GM12878 (cell line): ENCODE results near the gene IRF9. TPM values are rescaled to one million over a fixed set of nuclear protein-coding genes. Genes with fewer than 3 reads are reported as not detected.
A peak's percentile ranks its signal among the peaks of the same experiment; 100 is the strongest.

Experiments
- ATAC-seq: fragments of 200-7000 bp; cut with Tn5 transposase; 3 replicates; pipeline ENCODE4 v1.9.1; 2020; ENCODE audit warnings: mild to moderate bottlenecking, moderate library complexity
- BruUV-seq: library from RNA; stranded (reverse); fragments of 400-500 nt; replicated peaks from 2 replicates; lab custom pipeline; 2021; lab: Mats Ljungman, UMichigan
- CTCF ChIA-PET: fragments of 300-600 bp; sonication (Branson Sonifier 250); formaldehyde crosslinking; extraction: SDS; loops from one replicate; lab custom pipeline; 2021; ENCODE audit warnings: inconsistent platforms; lab: Yijun Ruan, JAX
- POLR2A ChIA-PET: fragments of 350-600 bp; formaldehyde crosslinking; extraction: SDS; loops from one replicate; lab custom pipeline; 2021; ENCODE audit warnings: inconsistent platforms; lab: Charles Lee
- RAD21 ChIA-PET: fragments of 300-600 bp; sonication (Branson Sonifier 250); formaldehyde crosslinking; loops from one replicate; lab custom pipeline; 2023; ENCODE audit warnings: antibody characterized with exemption; ENCODE audit not compliant: unreplicated experiment; lab: Charles Lee
- SMC1A ChIA-PET: fragments of 300-600 bp; sonication (Branson Sonifier 250); formaldehyde crosslinking; loops from one replicate; lab custom pipeline; 2023; ENCODE audit not compliant: unreplicated experiment, uncharacterized antibody; lab: Charles Lee
- DNase-seq: peaks from one replicate; pipeline ENCODE4 v3.0.0-alpha.2; 2011; ENCODE audit warnings: low read depth, low spot score
- FAIRE-seq: peaks from 3 replicates; lab custom pipeline; 2011; peaks lifted over from hg19 to GRCh38; lab: Jason Lieb, UNC
- H2AFZ ChIP-seq: 2 replicates; pipeline ENCODE4 v1.6.0; 2011; ENCODE audit warnings: low read depth, low read length, control low read depth; ENCODE audit not compliant: control insufficient read depth
- H3K27ac ChIP-seq: 2 replicates; pipeline ENCODE4 v1.5.1; 2011; ENCODE audit warnings: control low read depth; ENCODE audit not compliant: control insufficient read depth, insufficient read depth
- H3K27me3 ChIP-seq, 2 experiments: replicated peaks in 1 of 2; 2 replicates each; pipeline versions ENCODE4 v1.6.0 to v1.6.1; 2011; ENCODE audit warnings: low read length in 1 of 2; ENCODE audit not compliant: control insufficient read depth in 2 of 2, insufficient read depth in 2 of 2
- H3K36me3 ChIP-seq, 2 experiments: 2 replicates each; pipeline ENCODE4 v1.5.1; 2011; ENCODE audit warnings: low read length in 1 of 2; ENCODE audit not compliant: control insufficient read depth in 2 of 2, insufficient read depth in 2 of 2
- H3K4me1 ChIP-seq: 2 replicates; pipeline ENCODE4 v1.6.1; 2011; ENCODE audit warnings: mild to moderate bottlenecking, low read length, moderate library complexity, mixed read lengths; ENCODE audit not compliant: control insufficient read depth, insufficient read depth
- H3K4me2 ChIP-seq: 2 replicates; pipeline ENCODE4 v1.6.0; 2011; ENCODE audit warnings: control low read depth; ENCODE audit not compliant: control insufficient read depth, insufficient read depth
- H3K4me3 ChIP-seq: fragments of 200-600 bp; sonication (generic); 2 replicates; pipeline ENCODE4 v1.5.1; 2016
- H3K79me2 ChIP-seq: 2 replicates; pipeline ENCODE4 v1.6.0; 2011; ENCODE audit warnings: low read length; ENCODE audit not compliant: control insufficient read depth, insufficient read depth
- H3K9ac ChIP-seq: 2 replicates; pipeline ENCODE4 v1.8.0; 2011; ENCODE audit warnings: low read length, control low read depth, mixed read lengths; ENCODE audit not compliant: control insufficient read depth, insufficient read depth
- H3K9me3 ChIP-seq: replicated peaks from 3 replicates; pipeline ENCODE4 v1.5.1; 2011; ENCODE audit warnings: mild to moderate bottlenecking, low read length; ENCODE audit not compliant: control insufficient read depth, insufficient read depth
- H4K20me1 ChIP-seq: 2 replicates; pipeline ENCODE4 v1.6.0; 2011; ENCODE audit not compliant: control insufficient read depth, insufficient read depth
- ATF7 ChIP-seq: fragments of 450-650 bp; IDR thresholded peaks from 2 replicates; pipeline ENCODE4 v1.6.1; 2016; ENCODE audit warnings: low read depth, mild to moderate bottlenecking
- CBX3 ChIP-seq: fragments of 200-600 bp; sonication (generic); IDR thresholded peaks from 2 replicates; pipeline ENCODE4 v1.6.1; 2016; ENCODE audit warnings: low read depth, borderline replicate concordance
- EED ChIP-seq: sonication (generic); IDR thresholded peaks from 2 replicates; pipeline ENCODE4 v1.6.1; 2016; ENCODE audit warnings: antibody characterized with exemption, low read depth
- EZH2 ChIP-seq: IDR thresholded peaks from 2 replicates; pipeline ENCODE4 v1.6.1; 2012; ENCODE audit warnings: low read depth, mild to moderate bottlenecking, control low read depth, inconsistent platforms, low read length, borderline replicate concordance; ENCODE audit not compliant: control insufficient read depth
- FOS ChIP-seq: IDR thresholded peaks from 3 replicates; pipeline ENCODE4 v1.6.1; 2011; ENCODE audit warnings: borderline replicate concordance; ENCODE audit not compliant: insufficient read length; ENCODE audit errors: extremely low read depth
- HDAC2 ChIP-seq: fragments of 200-600 bp; sonication (generic); IDR thresholded peaks from 2 replicates; pipeline ENCODE4 v1.6.1; 2017
- IKZF2 ChIP-seq, 2 experiments: fragments of 450-650 bp; IDR thresholded peaks; 2 replicates each; pipeline ENCODE4 v1.6.1; 2017; ENCODE audit warnings: mild to moderate bottlenecking in 2 of 2, moderate library complexity in 2 of 2
- KAT2A ChIP-seq: conservative IDR thresholded peaks from 2 replicates; pipeline ENCODE4 v1.6.1; 2011; ENCODE audit warnings: low read depth, low read length; ENCODE audit not compliant: control insufficient read depth
- RBBP5 ChIP-seq: fragments of 200-600 bp; sonication (generic); conservative IDR thresholded peaks from 2 replicates; pipeline ENCODE4 v1.6.1; 2016
- TBL1XR1 ChIP-seq: IDR thresholded peaks from 2 replicates; pipeline ENCODE4 v1.6.1; 2012; ENCODE audit warnings: low read depth, low read length, improper control_type of control experiment
- ZNF207 ChIP-seq: fragments of 450-650 bp; IDR thresholded peaks from 2 replicates; pipeline ENCODE4 v1.6.1; 2014; ENCODE audit warnings: antibody characterized with exemption, mild to moderate bottlenecking, borderline replicate concordance
- ZNF24 ChIP-seq: fragments of 450-650 bp; IDR thresholded peaks from 2 replicates; pipeline ENCODE4 v1.6.1; 2017; ENCODE audit warnings: antibody characterized with exemption, mild to moderate bottlenecking
- ZZZ3 ChIP-seq: IDR thresholded peaks from 2 replicates; pipeline ENCODE4 v1.6.1; 2011; ENCODE audit warnings: low read depth; ENCODE audit not compliant: control insufficient read depth, insufficient read length
- WGBS: methylation state at CpG from one replicate; pipeline ENCODE4 v1.1.6; 2016; ENCODE audit warnings: low lambda C conversion rate; ENCODE audit not compliant: insufficient replicate concordance, insufficient coverage; ENCODE audit errors: missing lambda C conversion rate; 5-methylcytosine and 5-hydroxymethylcytosine counted together
- in situ Hi-C: fragments of 300-500 bp; cut with MboI; formaldehyde crosslinking; loops from 9 replicates; pipeline ENCODE4 v1.14.3; 2018; ENCODE audit warnings: mixed read lengths
- intact Hi-C: fragments of 100-400 bp; cut with micrococcal nuclease; formaldehyde crosslinking; loops from one replicate; pipeline ENCODE4 v1.14.2; 2022; ENCODE audit not compliant: unreplicated experiment
- polyA plus RNA-seq, 11 experiments: library from polyadenylated mRNA; depleted of rRNA in 4 of 11; unstranded in 6 of 11; stranded (reverse) in 5 of 11; fragments of >200 nt; fragmentation: Nextera tagmentation in 4 of 11; fragmentation: Illumina TruSeq in 1 of 11; extraction: Ambion mirVana in 4 of 11; extraction: Trizol in 1 of 11; gene quantifications; 1 replicate in 1 of 11; 2 replicates in 10 of 11; pipeline versions ENCODE4 v1.2.1 to v1.2.3, GENCODE V29; 2011 to 2016; ENCODE audit warnings: inconsistent platforms in 2 of 11, missing spikeins in 2 of 11, low read depth in 1 of 11
- total RNA-seq, 4 experiments: library from RNA; depleted of rRNA in 3 of 4; stranded (reverse); fragments of >200 nt in 3 of 4; fragmentation: Illumina TruSeq in 1 of 4; extraction: Trizol in 1 of 4; gene quantifications; 2 replicates each; pipeline versions ENCODE4 v1.2.1 to v1.2.3, GENCODE V29; 2013 to 2021
- TF ChIP-seq, protein P1 (sequence below): fragments of 450-650 bp; IDR thresholded peaks from 2 replicates; pipeline ENCODE4 v1.6.1; 2017; ENCODE audit warnings: antibody characterized with exemption, mild to moderate bottlenecking, moderate library complexity
- TF ChIP-seq, protein P2 (sequence below): fragments of 450-650 bp; IDR thresholded peaks from 2 replicates; pipeline ENCODE4 v1.6.1; 2016; ENCODE audit warnings: mild to moderate bottlenecking
- TF ChIP-seq, protein P3 (sequence below): fragments of 450-650 bp; IDR thresholded peaks from 2 replicates; pipeline ENCODE4 v1.6.1; 2017; ENCODE audit warnings: low read depth, mild to moderate bottlenecking, moderate library complexity

IRF9 gene
- total and polyA plus RNA-seq, 10 of the 15 experiments (the other 5 are each of a cell fraction or from before 2014, with no cell fraction given), result 47.6 to 234 (median 148) TPM

DNA sequence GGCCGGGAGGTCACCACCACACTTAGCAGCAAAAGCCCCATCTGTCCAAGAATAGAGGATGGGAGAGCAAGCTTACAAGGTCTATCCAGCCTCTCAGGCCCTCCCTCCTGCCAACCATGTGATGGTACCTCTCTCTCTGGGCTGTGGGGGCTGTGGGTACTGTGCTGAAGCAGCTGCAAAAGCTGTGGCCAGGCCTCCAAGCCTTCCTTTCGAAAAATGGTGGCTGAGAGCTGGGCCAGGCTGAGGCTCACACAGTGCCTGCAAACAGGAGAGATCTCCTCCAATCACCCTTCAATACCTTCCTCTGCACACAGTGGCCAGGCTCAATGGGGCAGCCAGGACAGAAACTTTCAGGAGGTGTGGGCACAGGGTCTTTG is 26.5 kb downstream of the IRF9 start:
- peak overlapping the region; percentile 79 for H3K4me3 ChIP-seq
- no peak for ATAC-seq
- FAIRE-seq, result no peak
- WGBS, result 55% methylated on average over 2 of the region's 2 CpGs
- in situ Hi-C loops, result no loop called here
- H3K4me1 ChIP-seq, result 0 out of 2 replicates have a peak, but pooled peaks cover 4% of the 10 kb centered on the region
- H3K27me3 ChIP-seq, result no peaks in the 10 kb centered on the region
- ChIA-PET SMC1A (interaction anchor here (1.6 kb wide), 1 partner anchor 84 kb away, joined by 3 read pairs; the partner anchor contains the start of gene RABGGTA), POLR2A (interaction anchor here (1.0 to 3.0 kb wide), 4 partner anchors 8 to 55 kb away, joined by 3 to 28 read pairs (median 13); partner anchors contain the start of genes CHMP4A, IRF9, TINF2 and TM9SF1), CTCF (interaction anchor here (0.8 to 2.0 kb wide), 4 partner anchors 26 to 121 kb away, joined by 3 to 9 read pairs (median 3); partner anchors contain the start of genes CHMP4A, CIDEB and IRF9), RAD21 (interaction anchor here (1.1 to 2.8 kb wide), 3 partner anchors 27 to 110 kb away, joined by 3 to 13 read pairs (median 9); partner anchors contain the start of gene IRF9)
- no peak for DNase-seq
- peak overlapping the region; percentile 78 for H3K4me2 ChIP-seq
- intact Hi-C loops, result no loop called here
- no TSS peak for BruUV-seq
- H3K79me2 ChIP-seq, result peaks cover 20% of the 10 kb centered on the region
- peaks cover 15 to 24% of the 10 kb centered on the region in 2 experiments for H3K36me3 ChIP-seq
- no peaks in the 10 kb centered on the region for H3K9me3 ChIP-seq
- peak overlapping the region; percentile 69 for H3K9ac ChIP-seq
- H3K27ac ChIP-seq, result no peak overlapping the region
- H4K20me1 ChIP-seq, result no peaks in the 10 kb centered on the region
- no peak overlapping the region for H2AFZ ChIP-seq
- TF ChIP-seq, protein P1, sequence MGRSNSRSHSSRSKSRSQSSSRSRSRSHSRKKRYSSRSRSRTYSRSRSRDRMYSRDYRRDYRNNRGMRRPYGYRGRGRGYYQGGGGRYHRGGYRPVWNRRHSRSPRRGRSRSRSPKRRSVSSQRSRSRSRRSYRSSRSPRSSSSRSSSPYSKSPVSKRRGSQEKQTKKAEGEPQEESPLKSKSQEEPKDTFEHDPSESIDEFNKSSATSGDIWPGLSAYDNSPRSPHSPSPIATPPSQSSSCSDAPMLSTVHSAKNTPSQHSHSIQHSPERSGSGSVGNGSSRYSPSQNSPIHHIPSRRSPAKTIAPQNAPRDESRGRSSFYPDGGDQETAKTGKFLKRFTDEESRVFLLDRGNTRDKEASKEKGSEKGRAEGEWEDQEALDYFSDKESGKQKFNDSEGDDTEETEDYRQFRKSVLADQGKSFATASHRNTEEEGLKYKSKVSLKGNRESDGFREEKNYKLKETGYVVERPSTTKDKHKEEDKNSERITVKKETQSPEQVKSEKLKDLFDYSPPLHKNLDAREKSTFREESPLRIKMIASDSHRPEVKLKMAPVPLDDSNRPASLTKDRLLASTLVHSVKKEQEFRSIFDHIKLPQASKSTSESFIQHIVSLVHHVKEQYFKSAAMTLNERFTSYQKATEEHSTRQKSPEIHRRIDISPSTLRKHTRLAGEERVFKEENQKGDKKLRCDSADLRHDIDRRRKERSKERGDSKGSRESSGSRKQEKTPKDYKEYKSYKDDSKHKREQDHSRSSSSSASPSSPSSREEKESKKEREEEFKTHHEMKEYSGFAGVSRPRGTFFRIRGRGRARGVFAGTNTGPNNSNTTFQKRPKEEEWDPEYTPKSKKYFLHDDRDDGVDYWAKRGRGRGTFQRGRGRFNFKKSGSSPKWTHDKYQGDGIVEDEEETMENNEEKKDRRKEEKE, result no peak
- TF ChIP-seq ZNF24, result no peak
- no peak for TF ChIP-seq FOS
- TF ChIP-seq HDAC2, result no peak
- no peak for TF ChIP-seq EZH2
- TF ChIP-seq, protein P2, sequence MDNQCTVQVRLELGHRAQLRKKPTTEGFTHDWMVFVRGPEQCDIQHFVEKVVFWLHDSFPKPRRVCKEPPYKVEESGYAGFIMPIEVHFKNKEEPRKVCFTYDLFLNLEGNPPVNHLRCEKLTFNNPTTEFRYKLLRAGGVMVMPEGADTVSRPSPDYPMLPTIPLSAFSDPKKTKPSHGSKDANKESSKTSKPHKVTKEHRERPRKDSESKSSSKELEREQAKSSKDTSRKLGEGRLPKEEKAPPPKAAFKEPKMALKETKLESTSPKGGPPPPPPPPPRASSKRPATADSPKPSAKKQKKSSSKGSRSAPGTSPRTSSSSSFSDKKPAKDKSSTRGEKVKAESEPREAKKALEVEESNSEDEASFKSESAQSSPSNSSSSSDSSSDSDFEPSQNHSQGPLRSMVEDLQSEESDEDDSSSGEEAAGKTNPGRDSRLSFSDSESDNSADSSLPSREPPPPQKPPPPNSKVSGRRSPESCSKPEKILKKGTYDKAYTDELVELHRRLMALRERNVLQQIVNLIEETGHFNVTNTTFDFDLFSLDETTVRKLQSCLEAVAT, result no peak
- TF ChIP-seq ZNF207, result no peak
- TF ChIP-seq KAT2A, result no peak
- TF ChIP-seq ZZZ3, result no peak
- no peak for TF ChIP-seq TBL1XR1
- no peak for TF ChIP-seq ATF7
- no peak for TF ChIP-seq IKZF2 (IDR thresholded peaks at IDR 0.05)
- no peak for TF ChIP-seq CBX3
- TF ChIP-seq EED, result no peak
- TF ChIP-seq, protein P3, sequence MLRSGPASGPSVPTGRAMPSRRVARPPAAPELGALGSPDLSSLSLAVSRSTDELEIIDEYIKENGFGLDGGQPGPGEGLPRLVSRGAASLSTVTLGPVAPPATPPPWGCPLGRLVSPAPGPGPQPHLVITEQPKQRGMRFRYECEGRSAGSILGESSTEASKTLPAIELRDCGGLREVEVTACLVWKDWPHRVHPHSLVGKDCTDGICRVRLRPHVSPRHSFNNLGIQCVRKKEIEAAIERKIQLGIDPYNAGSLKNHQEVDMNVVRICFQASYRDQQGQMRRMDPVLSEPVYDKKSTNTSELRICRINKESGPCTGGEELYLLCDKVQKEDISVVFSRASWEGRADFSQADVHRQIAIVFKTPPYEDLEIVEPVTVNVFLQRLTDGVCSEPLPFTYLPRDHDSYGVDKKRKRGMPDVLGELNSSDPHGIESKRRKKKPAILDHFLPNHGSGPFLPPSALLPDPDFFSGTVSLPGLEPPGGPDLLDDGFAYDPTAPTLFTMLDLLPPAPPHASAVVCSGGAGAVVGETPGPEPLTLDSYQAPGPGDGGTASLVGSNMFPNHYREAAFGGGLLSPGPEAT, result no peak
- TF ChIP-seq RBBP5, result no peak
